Caco-2 (cell line): ENCODE data around the gene CR1. TPM values are rescaled to one million over a fixed set of nuclear protein-coding genes. Genes with fewer than 3 reads are reported as not detected.
A peak's percentile ranks its signal among the peaks of the same experiment; 100 is the strongest.

Experiments used
- BruUV-seq: library from RNA; stranded (reverse); fragments of 400-500 nt; replicated peaks from 2 replicates; lab custom pipeline; 2021; lab: Mats Ljungman, UMichigan
- CTCF ChIA-PET: fragments of 300-600 bp; sonication (Branson Sonifier 250); formaldehyde crosslinking; loops from one replicate; lab custom pipeline; 2022; ENCODE audit warnings: antibody characterized with exemption; lab: Charles Lee
- POLR2A ChIA-PET: fragments of 300-600 bp; sonication (Branson Sonifier 250); formaldehyde crosslinking; loops from one replicate; lab custom pipeline; 2022; ENCODE audit warnings: antibody characterized with exemption; lab: Charles Lee
- DNase-seq, 2 experiments: peaks; one replicate each; pipeline versions ENCODE4 v3.0.0 to v3.0.0-alpha.2; 2020 to 2022
- H3K27me3 ChIP-seq: replicated peaks from 2 replicates; pipeline ENCODE4 v1.6.0; 2011; ENCODE audit warnings: low read length; ENCODE audit not compliant: control insufficient read depth, insufficient read depth
- H3K36me3 ChIP-seq: 2 replicates; pipeline ENCODE4 v1.5.1; 2011; ENCODE audit warnings: low read length; ENCODE audit not compliant: control insufficient read depth, insufficient read depth
- H3K4me1 ChIP-seq: fragments of 250-450 bp; sonication (Bioruptor Pico); 2 replicates; pipeline ENCODE4 v1.5.1; 2020; ENCODE audit warnings: mild to moderate bottlenecking
- H3K4me3 ChIP-seq: 2 replicates; pipeline ENCODE4 v1.5.1; 2011; ENCODE audit warnings: low read depth, mild to moderate bottlenecking, control low read depth, low read length
- H3K9me3 ChIP-seq: fragments of 250-450 bp; sonication (Bioruptor Pico); 2 replicates; pipeline ENCODE4 v1.5.1; 2020; ENCODE audit warnings: mild to moderate bottlenecking, moderate library complexity
- H3K27ac Mint-ChIP-seq: one replicate; pipeline ENCODE4 v1.8.0; 2022; ENCODE audit warnings: mixed read lengths; ENCODE audit not compliant: unreplicated experiment
- H3K27me3 Mint-ChIP-seq: one replicate; pipeline ENCODE4 v1.8.0; 2022; ENCODE audit warnings: mixed read lengths; ENCODE audit not compliant: insufficient read depth, unreplicated experiment
- H3K36me3 Mint-ChIP-seq: one replicate; pipeline ENCODE4 v1.8.0; 2022; ENCODE audit warnings: mild to moderate bottlenecking, mixed read lengths; ENCODE audit not compliant: insufficient read depth, unreplicated experiment
- H3K4me1 Mint-ChIP-seq: one replicate; pipeline ENCODE4 v1.8.0; 2022; ENCODE audit warnings: low read depth, mixed read lengths; ENCODE audit not compliant: unreplicated experiment
- H3K4me3 Mint-ChIP-seq: one replicate; pipeline ENCODE4 v1.8.0; 2022; ENCODE audit warnings: mild to moderate bottlenecking, moderate library complexity, mixed read lengths; ENCODE audit not compliant: unreplicated experiment
- H3K9me3 Mint-ChIP-seq: one replicate; pipeline ENCODE4 v1.8.0; 2022; ENCODE audit warnings: mixed read lengths; ENCODE audit not compliant: unreplicated experiment
- intact Hi-C: fragments of 100-400 bp; cut with micrococcal nuclease; formaldehyde crosslinking; loops from one replicate; pipeline ENCODE4 v1.10.0; 2022; ENCODE audit not compliant: unreplicated experiment
- total RNA-seq: library from RNA; stranded (reverse); gene quantifications from 2 replicates; pipeline ENCODE4 v1.2.3, GENCODE V29; 2022
- TF ChIP-seq, protein P1 (sequence below), 2 experiments: fragments of 200-600 bp in 1 of 2; IDR thresholded peaks; 1 replicate in 1 of 2; 2 replicates in 1 of 2; pipeline versions ENCODE4 v1.5.1 to v1.8.0; 2011 to 2022; ENCODE audit warnings: antibody characterized with exemption in 1 of 2, control low read depth in 1 of 2, inconsistent platforms in 1 of 2, low read depth in 1 of 2, low read length in 1 of 2, mild to moderate bottlenecking in 1 of 2, moderate library complexity in 1 of 2; ENCODE audit not compliant: insufficient read depth in 1 of 2, severe bottlenecking in 1 of 2, unreplicated experiment in 1 of 2

Gene CR1
- total RNA-seq, 1 experiment from 2014 or later = not detected

DNA sequence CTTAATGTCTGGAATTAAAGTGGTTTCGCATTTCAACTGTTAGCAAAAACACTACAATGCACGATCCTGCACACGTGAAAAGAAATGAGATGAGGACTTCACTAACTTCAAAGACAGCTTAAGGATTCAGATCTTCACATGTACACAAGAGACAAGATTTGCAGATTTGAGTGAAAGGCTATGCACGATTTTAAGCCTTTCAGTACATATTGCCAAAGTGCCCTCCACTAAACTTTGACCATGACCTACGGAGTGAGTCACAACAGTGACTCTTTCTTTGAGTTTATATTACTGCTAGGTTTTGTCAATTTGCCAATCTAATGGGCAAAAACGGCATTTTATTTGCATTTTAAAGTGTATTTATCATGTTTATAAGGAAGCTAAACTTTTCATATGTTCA lies 107.8 kb downstream of the CR1 start:
- Histone ChIP-seq H3K4me3 (no peak overlapping the region), H3K9me3 (no peaks in the 10 kb centered on the region), H3K4me1 (0 out of 2 replicates have a peak, but pooled peaks cover 4% of the 10 kb centered on the region), H3K36me3 (no peaks in the 10 kb centered on the region), H3K27me3 (no peaks in the 10 kb centered on the region)
- intact Hi-C loops = no loop called here
- Mint-ChIP-seq H3K27ac (no peak overlapping the region), H3K4me1 (no peaks in the 10 kb centered on the region), H3K4me3 (no peak overlapping the region), H3K9me3 (no peaks in the 10 kb centered on the region), H3K36me3 (no peaks in the 10 kb centered on the region), H3K27me3 (peaks cover 15% of the 10 kb centered on the region)
- ChIA-PET POLR2A (no interaction called here), CTCF (interaction anchor here (0.6 kb wide), 2 partner anchors 143 to 199 kb away, joined by 3 read pairs; no protein-coding TSS in a partner anchor)
- TF ChIP-seq, protein P1, sequence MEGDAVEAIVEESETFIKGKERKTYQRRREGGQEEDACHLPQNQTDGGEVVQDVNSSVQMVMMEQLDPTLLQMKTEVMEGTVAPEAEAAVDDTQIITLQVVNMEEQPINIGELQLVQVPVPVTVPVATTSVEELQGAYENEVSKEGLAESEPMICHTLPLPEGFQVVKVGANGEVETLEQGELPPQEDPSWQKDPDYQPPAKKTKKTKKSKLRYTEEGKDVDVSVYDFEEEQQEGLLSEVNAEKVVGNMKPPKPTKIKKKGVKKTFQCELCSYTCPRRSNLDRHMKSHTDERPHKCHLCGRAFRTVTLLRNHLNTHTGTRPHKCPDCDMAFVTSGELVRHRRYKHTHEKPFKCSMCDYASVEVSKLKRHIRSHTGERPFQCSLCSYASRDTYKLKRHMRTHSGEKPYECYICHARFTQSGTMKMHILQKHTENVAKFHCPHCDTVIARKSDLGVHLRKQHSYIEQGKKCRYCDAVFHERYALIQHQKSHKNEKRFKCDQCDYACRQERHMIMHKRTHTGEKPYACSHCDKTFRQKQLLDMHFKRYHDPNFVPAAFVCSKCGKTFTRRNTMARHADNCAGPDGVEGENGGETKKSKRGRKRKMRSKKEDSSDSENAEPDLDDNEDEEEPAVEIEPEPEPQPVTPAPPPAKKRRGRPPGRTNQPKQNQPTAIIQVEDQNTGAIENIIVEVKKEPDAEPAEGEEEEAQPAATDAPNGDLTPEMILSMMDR (IDR thresholded peaks at IDR 0.05; ENCODE audit: insufficient read depth in 1 of 2, low read depth in 1 of 2, low read length in 1 of 2, severe bottlenecking in 1 of 2, unreplicated experiment in 1 of 2) = no peak
- no TSS peak for BruUV-seq
- DNase-seq = peak in 1 of 2 experiments; percentile 21

DNA sequence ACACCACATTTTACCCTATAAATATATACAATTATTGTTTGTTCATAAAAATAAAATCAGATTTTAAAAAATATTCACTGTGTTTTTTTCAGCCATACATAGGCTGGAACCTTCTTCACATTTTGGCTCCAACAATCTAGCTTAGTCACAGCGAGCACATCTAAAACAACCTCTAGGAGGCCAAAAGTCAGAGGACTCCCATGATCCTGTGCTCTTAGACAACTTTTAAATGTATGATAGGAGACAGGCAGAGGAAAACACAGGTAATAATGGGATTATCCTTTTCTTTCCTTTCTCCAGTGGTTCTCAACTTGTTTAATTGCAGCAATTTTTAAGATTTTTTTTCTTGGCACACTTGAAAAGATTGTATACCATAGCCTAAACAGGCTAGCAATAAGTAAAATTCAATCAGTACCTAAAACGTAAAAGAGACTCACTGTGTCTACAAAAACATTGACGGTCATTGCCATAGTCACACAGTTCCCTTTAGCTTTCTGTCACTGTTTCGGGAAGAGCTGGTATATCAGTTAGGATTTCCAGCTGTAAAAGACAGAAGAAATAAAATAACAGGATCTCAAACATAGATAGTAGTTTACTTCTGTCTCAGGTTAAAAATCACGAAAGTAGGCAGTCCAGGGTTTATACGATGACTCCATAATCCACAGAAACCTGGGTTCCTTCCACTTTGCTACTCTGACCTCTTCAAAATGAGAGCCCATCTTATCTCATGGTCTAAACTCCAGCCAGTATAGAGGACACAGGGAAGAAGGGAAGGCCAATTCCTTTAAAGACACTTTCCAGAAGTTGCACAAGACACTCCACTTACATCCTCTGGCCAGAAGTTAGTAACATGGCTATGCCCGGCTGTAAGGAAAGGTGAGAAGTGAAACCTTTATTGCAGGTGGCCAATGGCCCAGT lies 109.7 kb downstream of the CR1 start:
- TF ChIP-seq, protein P1 (IDR thresholded peaks at IDR 0.05; ENCODE audit: insufficient read depth in 1 of 2, low read depth in 1 of 2, low read length in 1 of 2, severe bottlenecking in 1 of 2, unreplicated experiment in 1 of 2) = no peak
- no peak overlapping the region for H3K4me3 Mint-ChIP-seq
- H3K36me3 Mint-ChIP-seq = no peaks in the 10 kb centered on the region
- ChIA-PET CTCF (interaction anchor here (1.1 to 1.4 kb wide), 2 partner anchors 14 to 27 kb away, joined by 3 to 4 read pairs; no protein-coding TSS in a partner anchor), POLR2A (no interaction called here)
- Histone ChIP-seq H3K36me3 (no peaks in the 10 kb centered on the region), H3K27me3 (no peaks in the 10 kb centered on the region), H3K4me1 (0 out of 2 replicates have a peak, but pooled peaks cover 4% of the 10 kb centered on the region), H3K9me3 (no peaks in the 10 kb centered on the region), H3K4me3 (no peak overlapping the region)
- H3K4me1 Mint-ChIP-seq = no peaks in the 10 kb centered on the region
- intact Hi-C loops = no loop called here
- H3K27ac Mint-ChIP-seq = no peak overlapping the region
- no TSS peak for BruUV-seq
- no peak for DNase-seq
- no peaks in the 10 kb centered on the region for H3K9me3 Mint-ChIP-seq
- peaks cover 8% of the 10 kb centered on the region for H3K27me3 Mint-ChIP-seq

DNA sequence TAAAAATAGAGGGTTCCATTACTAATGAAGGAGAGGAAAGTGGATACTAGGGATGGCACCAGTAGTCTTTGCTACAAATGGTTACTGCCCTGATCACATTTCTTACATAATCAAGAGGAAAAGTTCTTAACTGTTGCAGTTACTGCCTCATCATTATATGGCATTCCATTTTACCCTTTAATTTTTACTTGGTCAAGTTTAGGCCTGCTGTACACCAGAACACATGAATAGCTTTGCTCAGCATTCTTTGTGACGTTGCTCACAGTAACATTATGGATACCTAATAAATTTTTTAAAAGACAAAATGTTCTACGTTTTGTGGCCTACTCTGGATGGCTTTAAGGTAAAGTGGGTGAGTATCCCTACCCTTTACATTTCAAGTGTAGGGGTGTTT lies 110.4 kb downstream of the CR1 start:
- Histone ChIP-seq H3K9me3 (no peaks in the 10 kb centered on the region), H3K4me1 (0 out of 2 replicates have a peak, but pooled peaks cover 4% of the 10 kb centered on the region), H3K36me3 (no peaks in the 10 kb centered on the region), H3K4me3 (no peak overlapping the region), H3K27me3 (no peaks in the 10 kb centered on the region)
- CTCF ChIA-PET = interaction anchor here (0.6 to 1.4 kb wide), 2 partner anchors 27 to 357 kb away, joined by 3 read pairs; no protein-coding TSS in a partner anchor
- Mint-ChIP-seq H3K9me3 (no peaks in the 10 kb centered on the region), H3K27ac (no peak overlapping the region), H3K4me1 (no peaks in the 10 kb centered on the region), H3K27me3 (peaks cover 8% of the 10 kb centered on the region), H3K4me3 (no peak overlapping the region), H3K36me3 (no peaks in the 10 kb centered on the region)
- no TSS peak for BruUV-seq
- intact Hi-C loops = no loop called here
- DNase-seq = no peak
- TF ChIP-seq, protein P1 (IDR thresholded peaks at IDR 0.05; ENCODE audit: insufficient read depth in 1 of 2, low read depth in 1 of 2, low read length in 1 of 2, severe bottlenecking in 1 of 2, unreplicated experiment in 1 of 2) = no peak
- POLR2A ChIA-PET = no interaction called here
